ELF-1 (cell line): Measurements from ENCODE around the gene CCDC33.

Experiments
- DNase-seq: peaks from one replicate; pipeline ENCODE4 v3.0.0-alpha.2; 2016; ENCODE audit warnings: low read depth, low spot score

Gene CCDC33

DNA sequence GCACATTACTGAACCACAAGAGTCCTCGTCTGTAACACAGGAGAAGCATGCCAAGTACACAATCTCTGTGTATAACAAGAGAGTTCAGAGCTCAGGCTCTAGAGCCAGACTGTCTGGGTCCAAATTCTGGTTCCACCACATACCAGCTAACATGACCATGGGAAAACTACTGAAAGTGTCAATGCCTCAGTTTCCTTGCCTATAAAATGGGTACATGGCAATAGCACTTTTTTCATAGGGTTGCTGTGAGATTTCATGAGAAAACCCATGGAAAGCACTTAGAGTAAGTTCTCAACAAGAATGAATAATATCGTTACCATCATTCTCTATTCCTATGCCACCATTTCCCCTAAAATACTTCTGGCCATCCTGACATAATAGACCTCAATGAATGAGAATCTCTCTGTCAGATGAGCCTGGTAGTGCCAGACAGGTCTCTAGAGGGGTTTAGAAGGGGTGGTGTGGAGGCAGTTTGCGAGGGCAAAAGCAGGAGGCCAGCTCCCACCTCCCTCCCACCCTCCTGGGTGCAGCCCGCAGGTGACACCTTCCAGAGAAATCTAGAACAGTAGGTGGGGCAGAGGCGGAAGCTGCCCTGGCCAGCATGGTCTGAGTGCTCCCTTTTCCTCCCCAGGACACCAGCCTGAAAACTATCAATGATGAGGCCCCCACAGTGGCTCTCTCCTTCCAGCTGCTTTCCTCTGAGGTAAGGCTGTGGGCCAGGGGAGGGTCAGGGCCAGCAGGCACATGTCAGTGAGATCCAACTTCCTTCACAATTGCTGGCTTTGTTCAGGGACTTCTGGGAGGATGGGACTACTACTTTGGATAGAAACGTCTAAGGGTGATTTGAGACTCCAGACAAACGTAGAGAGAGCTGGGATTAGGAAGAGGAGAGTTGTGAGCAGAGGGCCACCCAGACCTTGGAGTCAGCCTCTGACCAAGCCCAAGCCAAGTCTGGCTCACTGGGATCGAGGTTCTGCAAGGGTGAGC is 45.3 kb downstream of the CCDC33 start:
- DNase-seq, result no peak

DNA sequence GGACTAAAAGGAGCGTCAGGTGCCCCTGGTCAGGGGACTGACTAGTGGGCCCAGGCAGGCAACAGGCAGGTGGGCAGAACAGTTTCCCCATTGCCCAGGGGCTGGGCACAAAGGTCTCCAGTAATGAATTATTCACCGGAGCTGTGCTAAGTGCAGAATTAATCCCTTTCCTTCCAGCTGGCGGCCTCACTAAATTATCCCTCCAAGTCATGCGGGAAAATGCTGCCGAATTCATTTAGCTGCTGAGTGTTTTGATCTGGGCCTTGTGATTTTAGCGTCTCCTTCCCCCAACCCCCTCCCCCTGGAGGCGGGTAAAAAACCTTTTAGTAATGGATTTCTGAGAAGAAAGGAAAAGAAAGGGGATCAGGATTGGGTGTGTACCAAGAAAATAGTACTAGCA is 47.2 kb downstream of the CCDC33 start:
- DNase-seq, result no peak

DNA sequence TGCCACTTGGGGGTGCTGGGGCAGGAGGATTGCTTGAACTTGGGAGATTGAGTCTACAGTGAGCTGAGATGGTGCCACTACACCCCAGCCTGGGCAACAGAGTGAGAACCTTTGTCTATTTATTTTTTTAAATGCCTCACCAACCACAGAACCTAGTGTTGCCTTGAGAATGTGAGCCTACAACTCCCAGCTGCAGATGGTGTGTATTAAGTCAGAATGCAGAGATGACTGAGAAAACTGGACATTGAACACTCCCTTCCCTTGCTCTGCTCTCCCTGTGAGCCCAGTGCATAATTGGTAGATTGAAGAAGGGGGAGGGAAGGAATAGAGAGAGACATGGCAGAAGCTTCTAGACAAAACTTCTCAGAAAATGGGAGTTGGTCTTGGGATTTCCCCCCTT is 53.5 kb downstream of the CCDC33 start:
- DNase-seq, result no peak

DNA sequence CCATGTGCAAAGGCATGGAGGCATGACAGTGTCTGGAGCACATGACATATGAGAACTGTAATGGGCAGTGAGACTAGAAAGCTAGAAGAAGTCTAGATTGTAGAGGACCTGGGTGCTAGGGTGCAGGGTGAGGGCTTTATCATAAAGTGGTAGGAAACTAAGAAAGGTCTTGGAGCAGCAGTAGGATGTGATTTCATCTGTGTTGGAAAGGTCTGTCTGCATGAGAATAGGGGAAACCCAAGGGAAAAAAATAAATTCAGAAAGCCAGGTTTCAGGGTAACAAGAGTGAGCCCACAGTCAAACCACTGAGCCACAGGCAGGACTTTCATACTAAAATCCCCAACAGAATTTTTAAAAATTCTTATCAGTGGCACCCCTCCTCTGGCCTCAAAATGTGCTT is 54.5 kb downstream of the CCDC33 start:
- DNase-seq, result no peak

DNA sequence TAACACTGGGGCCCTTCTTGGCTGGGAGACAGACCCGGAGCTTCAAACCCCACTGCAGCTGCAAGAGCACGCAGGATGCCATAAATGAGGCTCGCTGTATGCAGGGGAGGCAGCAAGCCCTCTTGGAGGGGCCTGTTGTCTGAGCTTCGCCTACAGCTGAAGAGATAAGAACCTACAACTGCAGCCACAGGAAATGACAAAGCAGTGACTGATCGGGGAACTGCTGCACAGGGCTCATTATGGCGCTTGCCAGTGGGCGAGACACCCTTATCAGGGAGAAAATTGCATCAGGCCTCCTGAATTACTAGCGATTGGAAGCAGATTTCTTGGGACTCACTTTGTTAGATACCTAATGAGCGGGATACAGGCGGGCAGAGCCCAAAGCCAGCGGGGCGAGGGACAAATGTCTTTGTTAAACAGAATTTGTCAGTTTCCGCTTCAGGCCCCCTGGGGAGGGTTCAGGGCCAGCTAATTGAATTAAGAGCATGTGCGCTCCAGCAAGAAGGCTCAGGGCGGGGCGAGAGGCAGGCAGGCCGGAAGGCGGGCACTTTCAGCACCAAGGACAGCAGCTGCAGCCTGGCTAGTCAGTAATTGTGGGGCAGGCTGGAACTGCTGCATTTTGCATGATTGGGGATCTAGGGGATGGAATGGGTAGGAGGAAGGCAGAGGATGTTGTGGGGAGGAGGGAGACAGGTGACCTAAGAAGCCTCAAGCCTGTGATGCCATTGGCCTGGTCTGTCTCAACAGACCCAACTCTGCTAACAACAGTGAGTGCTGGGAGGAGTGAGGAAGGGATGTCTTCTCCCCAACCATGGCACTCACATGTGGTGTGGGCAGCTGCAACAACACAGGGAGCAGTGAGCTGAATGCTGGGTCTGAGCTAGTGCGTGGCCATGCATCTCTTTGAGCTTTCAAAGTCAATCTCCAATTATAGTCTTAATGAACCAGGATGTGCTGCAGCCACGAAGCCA is 55.3 kb downstream of the CCDC33 start:
- DNase-seq, result peak; percentile 97

DNA sequence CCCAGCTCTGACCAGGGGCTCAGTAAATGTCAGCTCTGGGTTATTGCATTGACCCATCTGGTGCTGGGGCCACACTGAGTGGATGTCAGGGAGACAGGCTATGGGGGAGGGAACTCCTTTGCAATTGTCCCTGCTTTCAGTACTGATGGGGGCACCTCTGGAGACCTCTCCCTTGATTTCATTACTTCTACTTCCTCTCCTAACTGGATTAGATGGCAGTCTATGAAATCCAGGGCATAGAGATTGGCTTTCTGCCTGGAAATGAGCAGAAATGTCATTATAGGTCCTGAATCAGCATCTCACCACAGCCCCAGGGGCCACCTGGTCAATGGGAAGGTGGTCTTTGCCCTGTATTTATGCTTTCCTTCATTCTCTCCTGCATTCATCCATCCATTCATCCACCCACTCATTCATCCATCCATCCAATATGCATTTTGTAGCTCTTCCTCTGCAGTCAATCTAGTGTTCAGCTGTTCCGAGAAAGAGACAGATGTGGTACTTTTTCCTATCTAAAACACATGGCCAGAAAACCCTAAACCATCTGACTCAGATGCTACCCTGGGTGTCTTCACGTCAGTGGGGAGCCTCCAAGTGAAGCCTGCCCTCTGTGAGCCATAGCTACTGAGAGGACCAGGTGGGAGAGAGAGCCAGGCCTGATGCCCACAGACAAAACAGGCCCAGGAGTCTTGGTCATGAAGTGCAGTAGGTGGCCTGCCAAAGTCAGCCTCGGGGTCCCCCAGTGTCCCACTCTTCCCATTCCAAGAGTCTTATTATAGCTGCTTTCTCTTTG is 57.1 kb downstream of the CCDC33 start:
- DNase-seq, result no peak

DNA sequence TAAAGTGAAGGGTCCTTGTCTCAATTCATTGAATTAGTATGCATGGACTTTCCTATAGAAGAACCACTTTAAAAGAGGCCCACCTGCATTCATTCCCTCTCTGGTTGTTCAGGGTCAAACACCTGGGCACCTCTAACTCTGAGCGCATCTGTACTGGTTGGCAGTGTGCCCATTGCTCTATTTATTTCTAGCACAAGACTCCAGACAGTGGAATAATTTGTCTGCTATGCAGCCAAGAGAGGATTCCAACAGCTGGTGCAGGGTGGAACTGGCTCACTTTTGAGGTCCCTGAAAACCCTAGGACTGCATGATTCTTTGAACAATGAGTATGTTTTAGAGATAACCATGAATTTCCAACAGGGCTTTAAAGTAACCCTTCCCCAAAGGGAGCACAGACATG is 57.9 kb downstream of the CCDC33 start:
- no peak for DNase-seq

DNA sequence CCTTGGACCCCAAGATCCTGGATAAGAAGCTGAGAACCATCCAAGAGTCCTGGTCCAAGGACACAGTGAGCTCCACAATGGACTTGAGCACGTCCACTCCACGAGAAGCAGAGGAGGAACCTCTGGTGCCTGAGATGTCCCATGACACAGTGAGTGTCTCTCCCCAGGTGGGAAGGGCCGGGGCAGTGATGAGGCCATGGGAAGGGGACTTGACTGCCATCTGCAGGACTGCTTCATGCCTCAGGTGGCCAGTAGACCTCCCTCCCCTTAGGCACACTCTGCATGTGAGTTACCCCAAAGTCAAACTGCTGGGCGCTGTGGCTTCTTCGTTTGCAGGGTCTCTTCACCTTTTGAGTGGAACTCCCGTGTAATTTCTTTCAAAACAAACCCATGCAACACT is 59.7 kb downstream of the CCDC33 start:
- DNase-seq, result no peak

DNA sequence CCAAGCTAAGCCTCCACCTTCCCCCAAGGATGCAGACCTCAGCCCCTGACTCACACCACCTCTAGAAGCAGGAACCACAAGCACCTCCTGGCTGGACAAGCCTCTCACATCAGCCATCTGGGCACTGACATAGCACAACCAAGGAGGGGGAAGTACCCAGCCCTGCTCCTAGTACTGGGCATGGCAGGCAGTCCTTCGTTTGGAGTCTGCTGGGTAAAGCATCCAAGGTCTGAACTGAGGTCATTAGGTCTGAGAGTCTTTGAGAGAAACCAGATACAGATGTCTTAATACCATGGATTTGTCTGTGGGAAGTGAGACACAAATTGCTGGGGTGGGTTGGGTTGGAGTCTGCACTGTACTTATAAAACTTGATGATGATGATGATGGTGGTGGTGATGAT is 61.8 kb downstream of the CCDC33 start:
- no peak for DNase-seq

DNA sequence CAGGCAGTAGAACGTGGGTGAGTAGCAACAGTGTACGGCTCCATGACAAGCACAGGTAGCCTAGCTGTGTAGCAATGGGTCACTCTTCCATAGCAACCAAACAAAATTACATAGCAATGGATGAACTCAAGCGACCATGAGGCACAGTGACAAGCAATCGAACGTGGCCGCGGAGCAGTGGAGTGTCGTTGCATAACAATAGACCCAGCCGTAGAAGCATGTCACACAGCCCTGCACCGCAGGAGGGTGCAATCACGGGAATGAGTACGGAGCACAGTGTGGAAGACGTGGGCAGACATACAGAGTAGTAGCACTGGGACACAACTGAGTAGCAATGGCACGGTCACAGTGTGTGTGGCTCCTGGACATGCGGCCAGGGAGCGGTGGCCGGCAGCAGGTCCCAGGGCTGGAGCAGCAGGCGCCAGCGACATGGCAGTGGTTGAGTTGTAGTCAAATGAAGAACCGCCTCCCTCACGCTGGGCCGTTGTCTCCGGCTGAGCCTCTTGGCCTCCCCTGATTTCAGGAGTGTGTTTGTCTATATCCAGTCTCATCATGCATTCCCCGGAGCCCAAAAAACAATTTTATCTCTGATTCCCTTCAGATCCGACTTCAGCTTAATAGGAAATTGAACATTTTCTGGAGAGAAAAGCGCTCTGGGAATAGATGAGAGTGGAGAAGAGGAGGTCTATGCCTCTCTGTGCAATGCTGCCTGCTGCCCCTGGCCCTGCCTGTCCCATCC is 64.1 kb downstream of the CCDC33 start:
- DNase-seq, result peak; percentile 70

DNA sequence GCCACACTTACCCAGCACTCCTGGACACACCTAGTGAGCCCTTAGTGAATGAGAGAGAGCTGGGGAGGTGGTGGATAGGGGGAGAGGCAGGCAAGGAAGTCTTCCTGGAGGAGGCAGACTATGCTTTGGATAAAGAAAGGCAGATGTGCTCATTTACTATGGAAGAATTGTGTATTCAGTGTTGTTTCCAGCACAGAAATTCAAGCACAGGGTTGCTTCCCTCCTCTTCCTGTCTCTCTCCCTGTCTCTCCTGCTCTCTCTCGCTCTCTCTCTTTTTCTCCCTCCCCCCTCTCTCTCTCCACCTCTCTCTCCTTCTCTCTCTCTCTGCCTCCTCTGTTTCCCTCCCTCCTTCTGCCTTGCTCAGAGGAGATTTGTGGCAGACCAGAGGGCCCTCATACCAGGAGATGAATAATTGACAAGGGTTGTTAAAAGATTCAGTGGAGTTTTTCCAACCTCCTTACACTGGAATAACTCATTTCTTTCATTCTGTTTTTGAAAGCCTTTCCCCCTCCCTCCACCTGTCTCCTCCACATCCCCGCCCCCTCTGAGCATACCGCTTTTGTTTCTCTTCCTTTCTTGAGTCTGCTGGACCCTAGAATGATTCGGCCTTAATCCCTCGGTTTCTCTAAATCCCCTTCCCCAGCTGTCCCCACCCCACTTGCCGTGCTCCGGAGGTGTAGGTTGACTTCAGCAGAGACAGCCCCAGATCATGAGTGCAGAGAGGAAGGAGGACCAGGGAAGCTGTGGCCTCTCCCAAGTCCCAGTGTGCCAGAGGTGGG is 65.6 kb downstream of the CCDC33 start:
- DNase-seq, result no peak

DNA sequence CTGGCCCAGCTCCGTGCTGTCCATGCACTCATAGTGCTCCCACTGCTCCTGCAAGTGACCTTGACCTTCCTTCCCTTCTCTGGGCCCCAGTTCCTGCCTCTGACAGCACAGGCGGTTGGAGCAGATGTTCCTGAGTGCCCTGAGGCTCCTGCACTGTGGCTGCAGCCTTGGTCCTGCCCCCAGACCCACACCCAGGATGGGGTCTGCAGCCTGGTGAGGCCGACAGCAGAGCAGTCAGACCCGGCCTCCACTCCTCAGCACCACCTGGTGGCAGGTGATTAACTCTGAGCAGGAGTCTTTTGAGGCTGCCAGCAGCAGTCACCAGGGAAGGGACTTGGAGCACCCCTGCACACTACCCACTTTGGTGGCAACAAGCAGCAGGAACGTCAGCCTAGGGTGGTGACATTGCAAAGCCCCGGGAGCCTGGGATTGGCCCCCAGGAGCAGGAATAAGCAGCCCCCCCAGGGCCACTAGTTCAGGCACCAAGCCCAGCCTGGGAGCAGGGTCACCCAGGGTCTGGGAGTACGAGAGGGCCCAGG is 66.8 kb downstream of the CCDC33 start:
- peak; percentile 87 for DNase-seq

DNA sequence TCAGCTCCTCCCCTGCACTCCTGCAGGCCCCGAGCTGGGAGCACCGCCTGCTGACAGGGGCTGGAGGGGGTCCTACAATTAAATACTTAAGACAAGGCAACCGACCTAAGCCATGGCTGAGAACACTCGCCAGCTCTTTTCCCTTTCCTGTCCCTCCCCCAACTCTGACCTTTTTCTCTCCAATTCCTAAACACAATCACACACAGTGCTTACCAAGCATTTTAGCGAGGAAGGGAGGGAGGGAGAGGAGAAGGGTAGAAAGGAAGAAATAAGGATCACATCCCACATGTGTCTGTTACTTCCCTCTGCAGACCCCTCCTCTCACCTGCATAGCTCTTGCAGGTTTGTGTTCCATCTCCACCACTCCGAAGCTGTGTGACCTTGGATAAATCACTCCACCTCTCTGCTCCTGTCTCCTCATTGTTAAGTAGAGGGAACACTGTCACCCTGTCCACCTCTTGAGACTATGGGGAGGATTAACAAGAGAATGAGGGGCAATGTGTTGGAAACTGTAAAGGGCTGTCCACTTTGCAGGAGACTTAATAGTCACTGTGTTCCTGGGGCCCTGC is 67.7 kb downstream of the CCDC33 start:
- DNase-seq, result no peak

DNA sequence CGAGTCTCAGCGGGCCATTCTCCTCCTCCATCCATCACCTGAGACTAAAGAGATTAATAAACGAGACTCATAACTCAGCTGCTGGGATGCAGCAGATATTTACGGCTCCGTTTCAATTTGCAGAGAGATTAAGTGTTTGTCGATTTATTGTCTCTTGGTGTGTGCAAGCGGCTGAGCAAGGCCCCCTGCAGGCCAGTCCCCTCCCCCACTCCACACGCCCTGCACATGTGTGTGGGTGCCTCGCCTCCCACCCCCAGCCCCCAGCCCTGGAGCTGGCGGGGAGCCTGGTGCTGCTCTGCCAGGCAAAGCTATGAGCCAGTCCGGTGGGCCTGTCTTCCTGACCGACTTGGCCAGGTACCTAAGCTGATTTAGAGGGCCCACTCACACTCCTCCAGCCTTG is 68.3 kb downstream of the CCDC33 start:
- no peak for DNase-seq

DNA sequence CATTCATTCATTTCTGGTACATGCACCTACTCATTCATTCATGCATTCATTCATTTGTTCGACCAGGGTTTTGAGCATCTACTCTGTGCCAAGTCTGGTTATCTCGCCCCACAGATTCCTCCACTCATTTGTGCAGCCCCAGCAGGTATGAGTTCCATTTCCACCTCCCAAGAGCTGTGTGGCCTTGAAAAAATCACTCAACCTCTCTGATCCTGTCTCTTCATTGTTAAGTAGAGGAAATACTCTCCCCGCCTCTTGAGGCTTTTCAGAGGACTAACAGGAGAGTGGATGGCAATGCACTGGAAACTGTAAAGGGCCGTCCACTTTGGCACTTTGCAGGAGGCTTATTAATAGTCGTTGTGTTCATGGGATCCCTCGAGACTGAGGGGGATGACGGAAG is 69.6 kb downstream of the CCDC33 start:
- no peak for DNase-seq

DNA sequence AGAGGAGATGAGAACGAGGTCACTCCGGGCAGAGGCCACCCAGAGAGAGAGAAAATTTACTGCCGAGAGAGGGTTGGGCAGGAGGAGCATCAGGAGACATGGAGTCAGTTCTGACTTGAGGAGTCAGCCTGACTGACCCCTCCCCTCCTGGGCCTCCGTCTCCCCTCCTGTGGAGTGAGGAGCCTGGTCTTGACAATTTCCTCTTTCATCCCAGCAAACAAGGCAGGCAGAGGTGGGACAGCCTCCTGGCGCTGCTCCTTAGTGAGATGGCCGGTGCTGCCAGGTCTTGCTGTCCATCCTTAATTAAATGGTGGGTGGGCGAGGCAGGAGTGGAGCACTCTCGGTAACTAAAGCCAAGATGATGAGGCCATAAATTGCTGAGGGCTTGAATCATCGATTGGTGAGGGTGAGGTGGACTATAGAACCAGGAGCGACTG is 70.7 kb downstream of the CCDC33 start:
- peak; percentile 79 for DNase-seq

DNA sequence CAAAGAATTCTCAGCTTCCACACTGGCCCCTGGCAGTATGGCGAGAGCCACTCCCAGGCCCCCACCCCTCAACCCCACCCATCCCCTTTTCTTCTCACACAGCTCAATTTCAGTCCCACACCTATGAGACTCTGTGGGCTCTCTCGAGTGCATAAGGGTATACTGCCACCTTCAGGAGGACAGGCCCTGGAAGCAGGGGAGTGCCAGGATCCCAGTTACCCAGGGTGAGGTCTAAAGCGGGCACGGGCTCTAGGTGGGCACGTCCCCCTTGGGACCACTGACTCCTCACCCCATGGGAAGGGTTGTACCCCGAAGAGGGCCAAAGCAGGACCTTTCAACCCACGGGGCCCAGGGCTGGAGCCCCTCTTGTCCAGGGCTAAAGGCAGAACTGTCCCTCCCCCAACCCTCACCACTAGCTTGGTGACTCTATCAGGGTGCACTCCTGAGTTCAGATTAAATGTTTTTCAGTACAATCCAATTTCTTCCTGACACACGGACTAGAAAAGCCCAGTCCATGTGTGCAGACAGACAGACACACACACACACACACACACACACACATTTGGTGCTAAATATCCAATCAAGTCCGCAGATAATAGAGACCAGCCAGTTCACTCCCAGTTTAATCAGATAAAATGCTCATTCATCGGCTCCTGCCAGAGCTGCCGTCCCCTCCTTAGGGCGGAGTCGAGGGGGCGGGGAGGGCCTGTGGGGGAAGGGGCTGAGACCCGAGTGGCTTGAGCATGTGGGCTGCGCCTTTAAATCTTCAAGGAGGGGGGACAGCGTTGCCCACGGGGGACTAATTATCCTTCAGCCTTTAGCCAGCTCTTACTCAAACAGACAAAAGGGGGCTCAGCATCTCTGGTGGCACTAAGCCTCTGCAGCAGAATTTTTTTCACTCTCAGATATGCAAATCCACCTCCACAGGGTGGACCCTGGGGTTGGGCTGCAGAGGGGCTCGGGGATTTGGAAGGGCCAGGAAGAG is 72.0 kb downstream of the CCDC33 start:
- peak; percentile 63 for DNase-seq
